GM19397 (cell line): Measurements from ENCODE around the gene PPM1H.
"Not testable (repeated sequence)": the region's sequence is repeated elsewhere in the genome, so short reads cannot be mapped to it uniquely, and the experiment has no call there.

Experiments used
- ATAC-seq: cut with Tn5 transposase; IDR thresholded peaks from one replicate; pipeline ENCODE4 v1.9.1; 2021; ENCODE audit warnings: mild to moderate bottlenecking, moderate library complexity; ENCODE audit not compliant: unreplicated experiment

Gene PPM1H

DNA sequence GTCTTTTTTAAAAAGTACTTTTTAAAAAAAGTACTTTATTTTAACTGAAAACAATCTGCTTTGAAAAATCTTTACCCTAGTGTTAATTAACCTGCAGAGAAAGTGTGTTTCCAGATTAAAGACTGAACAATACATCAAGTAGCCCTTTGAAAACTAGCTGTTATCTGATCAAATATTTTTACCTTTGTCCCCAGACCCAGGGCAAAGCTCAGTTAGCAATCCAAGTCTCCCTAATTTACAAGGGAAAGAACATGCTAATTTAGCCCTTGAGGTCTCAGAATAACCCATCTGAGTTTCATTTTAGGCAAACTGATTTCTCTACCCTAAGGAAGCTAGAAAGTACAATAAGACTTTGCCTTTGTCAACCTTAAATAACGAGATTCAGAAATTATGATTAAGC lies 91.2 kb downstream of the PPM1H start:
- ATAC-seq, result no peak

DNA sequence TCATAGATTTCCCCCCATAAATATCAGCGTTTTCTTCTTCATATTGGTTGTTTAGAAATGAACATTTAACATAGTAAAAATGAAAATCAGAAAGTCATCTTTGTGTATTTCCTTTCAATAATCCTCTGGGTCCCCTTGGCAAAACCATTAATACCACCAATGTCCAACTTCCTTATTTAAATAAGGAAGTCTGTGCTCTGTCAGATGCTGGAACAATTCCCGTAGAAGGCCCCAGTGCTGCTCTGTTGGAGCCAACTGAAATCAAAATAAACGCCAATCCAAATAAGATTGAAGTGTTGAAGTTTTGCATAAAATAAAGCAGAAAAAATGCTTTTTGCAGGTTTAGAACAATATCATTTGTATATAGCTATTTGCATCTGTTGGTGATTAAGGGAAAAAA lies 93.1 kb downstream of the PPM1H start:
- ATAC-seq, result no peak

DNA sequence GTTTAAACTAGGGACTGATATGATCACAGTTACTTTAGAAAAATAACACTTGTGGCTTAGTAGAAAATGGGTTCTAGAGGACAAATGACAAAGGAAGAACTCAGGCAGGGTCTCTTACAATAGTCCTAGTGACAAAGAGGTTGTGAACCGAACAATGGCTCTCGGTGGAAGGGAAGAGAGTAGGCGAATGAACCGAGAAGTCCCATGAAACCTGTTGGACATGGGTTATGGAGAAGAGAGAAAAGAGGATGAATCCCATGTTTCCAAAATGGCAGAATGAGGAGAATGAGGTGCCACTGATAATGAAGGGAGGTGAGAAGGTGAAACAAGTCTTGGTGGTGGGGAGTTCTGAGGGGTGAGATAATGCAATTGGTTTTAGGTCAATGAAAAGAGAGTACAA lies 94.1 kb downstream of the PPM1H start:
- no peak for ATAC-seq

DNA sequence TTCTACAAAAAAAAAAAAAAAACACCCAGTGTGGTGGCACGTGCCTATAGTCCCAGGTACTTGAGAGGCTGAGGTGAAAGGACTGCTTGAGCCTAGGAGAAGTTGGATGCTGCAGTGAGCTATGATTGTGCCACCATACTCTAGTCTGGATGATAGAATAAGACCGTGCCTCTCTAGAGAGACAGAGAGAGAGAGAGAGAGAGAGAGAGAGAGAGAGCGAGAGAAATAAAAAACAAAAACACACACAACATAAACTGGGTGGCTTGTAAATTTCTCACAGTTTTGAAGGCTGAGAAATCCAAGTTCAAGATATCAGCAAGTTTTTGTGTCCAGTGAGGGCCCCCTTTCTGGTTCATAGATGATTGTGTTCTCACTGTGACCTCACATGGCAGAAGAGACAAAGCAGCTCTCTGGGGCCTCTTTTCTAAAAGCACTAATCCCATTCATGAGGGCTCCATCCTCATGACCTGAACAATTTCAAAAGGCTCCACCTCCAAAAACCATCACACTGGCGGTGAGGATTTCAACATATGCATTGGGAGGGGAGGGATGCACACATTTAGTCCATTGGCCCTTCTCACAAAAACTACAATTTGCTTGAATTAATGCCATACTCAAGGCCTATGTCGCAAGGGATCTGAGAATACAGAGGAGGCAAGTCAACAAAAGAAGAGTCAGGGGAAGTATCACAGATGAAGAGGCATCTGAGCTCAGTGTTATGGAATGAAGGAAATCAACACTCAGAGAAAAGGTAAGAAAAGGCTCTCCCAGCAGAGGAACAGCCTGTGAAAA lies 94.9 kb downstream of the PPM1H start:
- ATAC-seq, result no peak

DNA sequence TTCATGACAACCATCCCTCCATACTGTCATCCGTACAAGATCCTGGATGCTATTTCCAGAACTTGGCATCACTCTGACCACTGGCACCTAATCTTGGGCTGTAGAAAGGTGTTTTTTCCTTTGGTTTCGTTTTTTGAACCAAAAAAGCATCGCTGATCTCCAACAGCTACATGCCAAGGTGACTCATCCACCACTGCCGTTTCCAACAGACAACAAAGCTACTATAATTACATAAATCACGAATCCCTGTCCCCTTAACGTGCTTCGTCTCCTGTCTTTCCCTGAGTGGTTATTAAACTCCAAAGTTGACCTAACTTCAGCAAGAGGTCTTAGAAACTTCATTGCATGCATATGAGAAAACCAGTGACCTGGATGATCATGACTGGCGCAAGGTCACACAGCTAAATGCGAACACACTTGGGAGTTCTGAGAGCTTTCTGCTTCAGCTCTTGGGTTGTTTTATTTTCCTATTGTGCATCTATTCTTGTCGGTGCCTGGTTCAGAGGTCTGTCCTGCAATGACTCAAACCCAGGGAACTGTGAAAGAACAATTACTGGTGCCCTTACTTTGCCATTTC lies 99.9 kb downstream of the PPM1H start:
- ATAC-seq, result no peak

DNA sequence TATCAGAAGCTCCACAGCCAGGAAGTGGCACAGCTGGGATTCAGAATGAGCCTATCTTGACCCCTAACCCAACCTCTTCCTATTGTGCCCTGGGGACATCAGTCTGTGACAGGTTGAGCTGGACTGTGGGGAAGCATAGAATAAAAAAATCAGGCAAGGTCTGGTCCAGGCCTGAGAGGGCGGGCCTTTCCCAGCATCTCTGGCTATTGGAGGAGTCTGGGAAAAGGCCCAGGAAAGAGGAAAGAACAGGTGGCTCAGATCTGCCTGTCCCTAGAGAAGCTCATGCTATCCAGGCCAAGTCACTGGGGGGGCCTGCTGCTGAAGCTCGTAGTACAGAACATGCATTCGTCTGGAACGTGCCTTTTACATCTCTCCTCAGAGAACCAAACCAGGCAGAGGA lies 100.5 kb downstream of the PPM1H start:
- no peak for ATAC-seq

DNA sequence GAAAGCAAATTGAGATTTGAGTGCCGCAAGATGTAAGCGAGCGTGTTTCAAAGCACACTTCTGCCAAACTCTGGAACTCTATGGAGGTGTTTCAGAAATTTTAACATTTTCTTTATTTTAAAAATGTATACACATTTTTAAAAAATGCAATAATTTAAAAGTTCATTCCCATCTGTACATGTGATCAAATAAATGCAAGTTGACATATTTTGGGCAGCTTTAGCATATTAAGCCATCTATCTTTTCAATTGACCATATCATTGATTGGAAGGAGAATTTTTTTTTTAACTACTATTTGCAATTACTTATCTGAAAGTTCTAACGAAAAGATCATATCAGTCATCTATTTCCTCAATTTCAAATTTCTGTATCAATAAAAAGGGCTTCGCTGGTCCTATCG lies 101.3 kb downstream of the PPM1H start:
- ATAC-seq, result no peak

DNA sequence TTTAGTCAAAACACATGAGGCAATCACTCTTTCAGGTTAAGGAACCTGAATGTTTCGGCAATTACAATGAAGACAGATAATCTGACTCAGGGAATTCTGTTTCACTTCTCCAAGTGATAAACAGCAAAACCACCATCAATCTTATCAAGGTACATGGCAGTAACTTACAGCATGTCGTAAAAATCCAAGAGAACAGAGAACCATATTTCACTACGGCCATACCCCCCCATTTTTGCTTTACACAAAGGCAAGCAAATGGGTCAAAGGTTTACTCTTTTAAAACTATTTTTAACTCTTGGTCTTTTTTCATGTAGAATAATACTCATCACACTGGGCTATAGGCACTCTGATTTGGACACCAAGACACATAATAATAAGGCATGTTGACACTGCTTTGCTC lies 102.4 kb downstream of the PPM1H start:
- ATAC-seq, result no peak

DNA sequence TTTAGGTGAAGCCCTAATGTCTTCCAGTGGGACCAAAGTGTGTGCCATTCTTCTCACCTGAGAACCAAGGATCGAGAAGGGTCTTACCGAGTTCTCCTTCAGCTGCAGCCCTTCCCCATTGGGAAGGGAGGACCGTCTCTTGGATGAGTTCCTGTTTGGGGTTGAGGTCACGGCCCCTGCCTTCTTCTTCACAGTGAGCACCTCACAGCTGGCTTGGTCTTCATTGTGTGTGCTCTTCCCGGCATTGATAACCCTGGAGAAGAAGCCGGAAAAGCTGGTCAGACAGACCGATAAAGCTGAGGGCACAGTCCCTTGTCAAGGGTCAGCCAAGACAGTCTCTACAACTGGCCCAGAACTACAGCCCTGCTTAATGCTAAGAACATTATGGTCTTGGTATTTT lies 102.9 kb downstream of the PPM1H start:
- no peak for ATAC-seq

DNA sequence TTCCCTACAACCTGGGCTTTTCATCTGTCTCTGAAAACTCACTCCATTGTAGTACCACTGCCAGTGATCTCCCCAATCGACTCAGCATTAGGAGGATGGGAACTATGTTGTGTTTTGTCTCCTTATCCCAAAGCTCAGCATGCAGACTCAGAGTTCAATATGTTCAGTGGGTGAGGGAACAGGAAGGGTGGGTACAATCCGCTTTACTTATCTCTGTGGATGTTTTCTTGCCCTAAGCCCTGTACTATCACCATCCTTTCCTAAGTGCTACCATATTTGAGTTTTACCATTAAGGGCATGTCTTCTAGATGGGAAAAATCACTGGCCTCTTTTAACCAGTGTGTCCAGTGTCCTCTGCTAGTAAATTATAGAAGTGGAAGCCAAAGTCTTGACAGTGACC lies 107.1 kb downstream of the PPM1H start:
- no peak for ATAC-seq

DNA sequence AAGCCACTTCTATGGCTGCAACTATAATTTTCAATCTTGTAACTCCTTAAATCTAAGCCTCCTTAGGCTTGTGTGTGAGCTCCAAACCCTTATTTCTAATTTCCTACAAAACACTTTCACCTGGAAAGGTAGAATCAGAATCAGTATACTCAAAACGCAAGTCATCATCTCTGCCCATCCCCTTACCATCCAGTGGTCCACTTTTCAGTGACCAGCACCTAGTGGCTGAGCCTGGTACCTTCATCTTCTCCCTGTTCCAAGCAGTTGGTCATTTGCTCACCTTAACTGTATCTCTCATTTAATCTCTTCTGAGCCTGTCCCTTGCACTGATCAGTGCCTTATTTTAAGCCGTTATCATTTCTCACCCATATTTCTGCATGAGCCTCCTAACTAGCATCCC lies 107.9 kb downstream of the PPM1H start:
- no peak for ATAC-seq

DNA sequence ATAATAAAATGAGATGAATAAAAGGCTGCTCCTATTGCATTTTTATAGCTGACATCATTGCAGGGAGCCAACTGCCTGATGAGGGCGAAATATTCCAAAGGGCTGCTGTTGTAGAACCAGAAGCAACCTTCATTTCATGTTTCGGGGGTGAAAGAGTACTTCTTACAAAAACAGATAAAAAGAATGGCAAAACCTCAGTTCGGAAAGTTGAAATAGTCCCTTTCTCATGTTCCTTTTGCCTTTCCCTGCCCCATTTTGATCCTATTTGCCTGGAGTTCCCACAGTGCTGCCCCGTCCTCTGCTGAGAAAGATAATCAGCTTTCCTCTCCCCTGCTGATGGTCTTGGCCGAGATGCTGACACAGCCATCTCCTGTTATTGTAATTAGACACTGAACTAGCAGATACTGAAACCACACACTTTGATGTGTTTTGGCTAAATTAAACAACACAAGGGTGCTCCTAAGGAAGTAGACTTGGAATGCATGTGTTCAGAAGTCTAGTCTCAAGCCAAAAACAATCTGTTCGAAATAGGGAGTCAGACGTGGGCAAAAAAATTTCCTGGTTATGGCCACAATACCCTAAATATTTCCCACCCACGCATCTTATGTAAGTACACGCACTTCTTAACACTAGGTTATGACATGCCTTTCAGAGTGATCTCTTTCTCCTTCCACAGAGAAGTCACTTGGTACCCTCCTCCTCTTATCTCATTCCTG lies 117.2 kb downstream of the PPM1H start:
- ATAC-seq, result no peak

DNA sequence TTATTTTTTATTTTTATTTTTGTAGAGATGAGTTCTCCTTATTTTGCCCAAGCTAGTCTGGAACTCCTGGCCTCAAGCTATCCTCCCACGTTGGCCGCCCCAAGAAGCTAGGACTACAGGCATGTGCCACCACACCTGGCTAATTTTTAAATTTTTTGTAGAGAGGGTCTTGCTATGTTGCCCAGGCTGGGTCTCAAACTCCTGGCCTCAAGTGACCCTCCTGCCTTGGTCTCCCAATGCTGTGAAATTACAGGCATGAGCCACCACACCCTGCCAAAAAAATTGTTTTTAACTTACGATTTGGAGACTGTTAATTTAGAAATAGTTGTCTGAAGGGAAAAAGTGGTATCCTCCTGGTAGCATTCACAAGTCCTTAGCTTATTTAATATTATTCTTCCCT lies 120.7 kb downstream of the PPM1H start:
- no peak for ATAC-seq

DNA sequence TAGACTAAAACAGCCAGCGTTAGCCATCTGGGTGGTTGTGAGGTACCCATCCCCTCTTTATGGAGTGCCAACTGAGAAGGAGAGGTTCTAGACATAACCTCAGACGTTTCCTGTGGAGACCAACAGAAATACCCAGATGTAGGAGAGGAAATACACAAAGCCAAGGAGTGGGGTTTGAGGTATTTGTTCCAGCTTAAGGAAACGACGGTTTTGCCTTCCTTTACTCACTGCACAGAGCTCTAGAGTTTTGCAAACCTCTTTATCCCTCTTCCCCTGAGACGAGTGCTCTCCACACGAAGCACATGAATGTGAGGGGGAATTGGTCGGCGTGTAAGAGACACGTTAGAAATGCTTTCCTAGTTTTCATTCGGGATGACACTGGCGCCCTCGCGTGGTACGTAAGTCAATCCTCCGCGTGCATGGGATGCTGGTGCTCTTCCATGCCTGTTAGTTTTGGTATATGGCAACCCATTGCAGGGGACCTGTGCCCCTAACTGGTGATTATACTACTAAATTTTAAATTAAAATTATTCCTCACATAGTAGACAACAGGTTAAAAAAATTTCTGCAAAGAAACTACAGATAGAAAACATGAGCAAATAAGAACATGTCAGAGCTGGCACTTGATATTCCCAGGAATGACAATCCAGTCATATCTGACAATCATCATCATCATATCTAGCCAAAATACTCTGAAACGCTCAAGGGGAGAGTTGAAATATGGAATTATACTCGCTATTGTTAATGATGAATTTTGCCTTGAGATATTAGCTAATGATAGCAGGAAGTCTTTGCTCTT lies 121.7 kb downstream of the PPM1H start:
- ATAC-seq, result no peak

DNA sequence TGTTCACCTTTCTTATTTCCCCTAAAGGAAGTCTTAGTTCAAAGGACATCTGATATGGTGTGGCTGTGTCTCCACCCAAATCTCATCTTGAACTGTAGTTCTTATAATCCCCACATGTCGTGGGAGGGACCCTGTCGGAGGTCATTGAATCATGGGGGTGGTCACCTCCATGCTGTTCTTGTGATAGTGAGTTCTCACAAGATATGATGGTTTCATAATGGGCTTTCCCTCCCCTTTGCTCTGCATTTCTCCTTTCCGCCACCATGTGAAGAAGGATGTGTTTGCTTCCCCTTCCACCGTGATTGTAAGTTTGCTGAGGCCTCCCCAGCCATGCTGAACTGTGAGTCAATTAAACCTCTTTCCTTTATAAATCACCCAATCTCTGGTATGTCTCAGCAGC lies 123.5 kb downstream of the PPM1H start:
- ATAC-seq, result not testable (repeated sequence)

DNA sequence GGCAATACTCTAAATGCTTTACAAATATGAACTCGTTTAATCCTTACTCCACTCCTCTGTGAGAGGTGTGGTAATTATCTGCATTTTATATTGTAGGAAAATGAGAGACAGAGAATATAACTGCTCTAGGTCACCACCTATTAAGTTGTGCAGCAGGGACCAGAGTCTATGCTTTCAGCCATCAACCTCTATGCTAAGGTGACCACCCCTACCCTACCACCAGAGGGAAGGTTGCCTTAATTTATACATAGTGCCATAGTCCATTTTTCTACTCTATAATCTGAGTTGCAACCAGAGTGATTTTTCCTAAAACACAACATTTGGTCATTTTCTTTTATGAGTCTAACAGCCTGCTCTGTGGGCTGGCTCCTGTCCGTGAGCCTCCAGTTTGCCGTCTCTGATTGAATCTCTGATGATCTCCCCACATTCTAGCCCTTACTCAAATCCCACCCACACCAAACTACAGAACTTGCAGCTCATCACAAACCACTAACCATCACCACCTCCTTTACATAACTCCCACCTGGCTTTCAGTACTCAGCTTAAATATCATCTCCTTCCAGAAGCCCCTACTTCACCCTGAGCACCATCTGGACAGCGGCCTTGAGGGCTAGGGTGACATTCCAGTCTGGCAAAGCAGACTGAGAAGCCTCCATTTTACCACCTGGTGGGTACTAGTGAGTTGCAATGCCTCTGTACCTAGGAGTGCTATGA lies 126.6 kb downstream of the PPM1H start:
- ATAC-seq, result no peak

DNA sequence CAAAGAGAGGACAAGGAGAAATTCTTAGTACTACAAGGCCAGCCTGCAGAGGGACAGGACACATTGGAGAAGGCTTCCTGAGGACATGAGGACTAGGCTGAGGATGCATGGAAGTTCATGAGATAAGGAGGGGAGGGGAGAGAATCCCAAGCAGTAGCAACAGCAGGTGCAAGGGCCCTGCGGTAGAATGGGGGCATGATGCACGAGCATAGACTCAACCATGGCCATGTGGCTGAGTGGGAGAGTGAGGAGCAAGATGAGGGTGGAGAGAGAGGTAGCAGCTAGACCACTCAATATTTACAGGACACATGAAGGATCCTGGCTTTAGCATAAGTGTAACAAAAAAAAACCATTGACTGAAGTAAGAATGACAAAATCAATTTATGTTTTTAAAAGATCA lies 128.1 kb downstream of the PPM1H start:
- ATAC-seq, result no peak

DNA sequence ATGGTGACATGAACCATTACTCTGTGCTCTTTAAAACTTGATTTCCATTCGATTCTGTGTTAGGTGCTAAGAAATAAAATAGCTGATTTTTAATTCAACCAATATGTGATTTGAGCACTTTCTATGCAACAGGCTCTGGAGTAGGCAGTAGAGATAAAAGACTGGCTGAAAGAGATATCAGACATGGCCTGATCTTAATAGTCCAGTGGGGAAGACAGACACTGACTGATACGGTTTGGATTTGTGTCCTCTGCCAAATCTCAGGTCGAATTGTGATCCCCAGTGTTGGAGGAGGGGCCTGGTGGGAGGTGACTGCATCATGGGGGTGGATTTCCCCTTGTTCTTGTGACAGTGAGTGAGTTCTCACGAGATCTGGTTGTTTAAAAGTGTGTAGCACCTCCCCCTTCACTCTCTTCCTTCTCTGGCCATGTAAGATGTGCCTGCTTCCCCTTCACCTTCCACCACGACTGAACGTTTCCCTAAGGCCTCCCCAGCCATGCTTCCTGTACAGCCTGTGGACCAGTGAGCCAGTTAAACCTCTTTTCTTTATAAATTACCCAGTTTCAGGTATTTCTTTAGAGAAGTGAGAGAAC lies 128.6 kb downstream of the PPM1H start:
- ATAC-seq, result no peak

DNA sequence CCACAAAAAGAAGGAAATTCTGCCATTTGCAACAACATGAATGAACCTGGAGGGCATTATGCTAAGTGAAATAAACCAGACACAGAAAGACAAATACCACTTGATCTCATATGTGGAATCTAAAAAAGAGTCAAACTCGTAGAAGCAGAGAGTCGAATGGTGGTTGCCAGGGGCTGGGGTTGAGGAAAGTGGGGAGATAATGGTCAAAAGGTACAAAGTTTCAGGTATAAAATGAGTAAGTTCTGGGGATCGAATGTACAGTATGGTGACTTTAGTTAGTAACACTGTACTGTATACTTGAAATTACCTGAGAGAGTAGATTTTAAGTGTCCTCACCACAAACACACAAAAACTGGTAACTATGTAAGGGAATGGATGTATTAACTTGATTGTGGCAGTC lies 129.4 kb downstream of the PPM1H start:
- ATAC-seq, result no peak

DNA sequence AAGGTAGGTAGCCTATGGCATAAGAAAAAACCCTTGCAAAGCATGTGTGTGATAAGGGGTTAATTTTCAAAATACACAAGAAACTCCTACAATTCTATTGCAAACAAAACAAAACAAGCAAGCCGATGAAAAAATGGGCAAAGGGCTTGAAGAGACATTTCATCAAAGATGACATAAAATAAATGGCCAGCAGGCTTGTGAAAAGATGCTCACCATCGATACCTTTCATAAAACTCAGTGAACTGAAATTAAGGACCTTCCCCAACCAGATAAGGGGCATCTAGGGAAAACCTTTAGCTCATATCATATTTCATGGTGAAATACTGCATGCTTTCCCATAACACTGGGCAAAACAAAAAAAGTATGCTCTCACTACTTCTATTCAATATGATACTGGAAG lies 131.2 kb downstream of the PPM1H start:
- ATAC-seq, result no peak
